ENCODE measurements around the gene USP1.

Gene USP1

GRCh38 chr1:62429581-62429980 is 7.3 kb upstream of the USP1 start:
- no peak for DNase-seq

DNA sequence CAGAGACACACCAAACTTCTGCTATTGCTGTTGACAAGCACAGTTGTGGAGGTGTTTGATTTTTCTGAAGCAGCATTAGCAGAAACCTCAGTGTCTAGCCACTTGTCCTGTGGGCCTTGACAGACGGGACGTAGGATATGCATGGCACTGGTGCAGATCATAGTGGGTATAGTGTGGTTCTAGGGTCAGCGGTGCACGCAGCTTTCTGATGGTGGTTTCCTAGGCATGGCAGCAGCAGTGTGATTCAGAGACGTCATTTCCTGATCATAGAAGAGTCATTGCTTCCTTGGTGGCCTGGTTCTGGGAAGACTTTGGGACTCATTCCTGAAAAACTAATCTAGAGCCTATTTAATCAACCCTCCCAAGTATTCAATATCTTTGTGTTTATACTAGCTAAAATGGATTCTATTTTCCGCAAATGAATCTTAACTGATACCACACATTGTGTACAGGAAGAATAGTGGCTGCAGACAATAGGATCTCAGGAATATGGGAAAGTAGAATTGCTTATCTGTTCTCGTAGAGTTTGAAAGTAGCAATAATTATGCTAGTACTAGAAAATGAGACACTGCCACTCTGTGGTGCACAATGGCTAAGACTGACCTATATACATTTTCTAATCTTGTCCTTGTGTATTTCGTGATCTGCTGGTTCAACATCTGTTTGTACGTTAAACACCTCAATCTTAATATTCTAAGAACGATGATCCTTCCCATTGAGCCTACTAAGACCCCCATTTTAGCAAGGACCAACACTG is 2.8 kb upstream of the USP1 start:
- DNase-seq: no peak

DNA sequence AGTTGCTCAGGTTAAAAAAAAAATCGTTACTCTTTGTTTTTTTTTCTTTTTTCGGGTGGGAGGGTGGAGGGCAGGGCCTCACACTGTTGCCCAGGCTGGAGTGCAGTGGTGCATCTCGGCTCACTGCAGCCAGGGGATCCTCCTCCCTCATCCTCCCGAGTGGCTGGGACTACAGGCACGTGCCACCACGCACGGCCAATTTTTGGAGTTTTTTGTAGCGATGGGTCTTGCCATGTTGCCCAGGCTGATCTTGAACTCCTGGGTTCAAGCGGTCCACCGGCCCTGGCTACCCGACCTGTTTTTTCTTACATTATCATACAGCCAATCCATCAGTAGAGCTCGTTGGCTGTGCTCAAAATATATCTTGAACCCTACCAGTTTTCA is 2.2 kb upstream of the USP1 start:
- no peak for DNase-seq

DNA sequence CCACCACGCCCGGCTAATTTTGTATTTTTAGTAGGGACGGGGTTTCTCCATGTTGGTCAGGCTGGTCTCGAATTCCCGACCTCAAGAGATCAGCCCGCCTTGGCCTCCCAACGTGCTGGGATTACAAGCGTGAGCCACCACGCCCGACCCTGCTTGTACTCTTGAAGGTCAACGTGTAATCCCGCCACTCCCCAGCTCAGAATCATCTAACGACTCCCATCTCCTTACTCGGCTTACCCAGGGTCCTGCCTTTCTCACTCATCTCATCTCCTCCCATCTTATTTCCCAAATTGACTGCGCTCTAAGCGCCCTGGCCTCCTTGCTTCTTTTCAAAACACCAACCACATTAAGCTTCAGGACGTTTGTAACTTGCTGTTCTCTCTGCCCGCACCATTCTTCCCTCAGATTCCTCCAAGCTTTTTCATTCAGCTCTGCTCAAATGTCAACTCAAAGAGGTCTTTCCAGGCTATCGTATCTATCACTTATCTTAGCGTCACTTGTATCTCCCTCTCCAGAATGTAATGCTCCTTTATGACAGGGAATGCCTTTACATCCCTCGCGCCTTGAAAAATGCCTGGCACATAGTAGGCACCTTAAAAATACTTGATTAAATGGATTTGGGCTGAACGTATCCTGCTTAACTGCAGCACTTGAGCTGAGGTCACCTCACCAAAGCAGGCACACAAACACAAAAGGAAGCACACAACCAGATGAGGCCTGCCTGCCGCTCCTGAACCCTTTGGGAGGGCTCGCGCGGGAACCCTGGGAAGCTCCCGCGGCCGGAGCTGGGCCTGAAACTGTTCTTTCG is 1.4 kb upstream of the USP1 start:
- no peak for DNase-seq

- DNase-seq: no peak
These were observed 797 bp upstream of the USP1 start for GRCh38 chr1:62436039-62436465.

- no peak for DNase-seq
These were observed 558 bp downstream of the USP1 start for GRCh38 chr1:62437273-62437940.

- DNase-seq: no peak
These were observed 1.3 kb downstream of the USP1 start for GRCh38 chr1:62438163-62438562.

- DNase-seq: no peak
These were observed 3.0 kb downstream of the USP1 start for GRCh38 chr1:62439652-62440371.

DNA sequence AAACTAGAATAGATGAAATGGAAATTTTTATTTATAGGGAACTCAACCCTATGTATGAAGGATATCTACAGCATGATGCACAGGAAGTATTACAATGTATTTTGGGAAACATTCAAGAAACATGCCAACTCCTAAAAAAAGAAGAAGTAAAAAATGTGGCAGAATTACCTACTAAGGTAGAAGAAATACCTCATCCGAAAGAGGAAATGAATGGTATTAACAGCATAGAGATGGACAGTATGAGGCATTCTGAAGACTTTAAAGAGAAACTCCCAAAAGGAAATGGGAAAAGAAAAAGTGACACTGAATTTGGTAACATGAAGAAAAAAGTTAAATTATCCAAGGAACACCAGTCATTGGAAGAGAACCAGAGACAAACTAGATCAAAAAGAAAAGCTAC is 7.9 kb downstream of the USP1 start:
- DNase-seq: no peak

GRCh38 chr1:62448221-62448933 is 11.5 kb downstream of the USP1 start:
- DNase-seq: no peak

- DNase-seq: no peak
These were observed 13.5 kb downstream of the USP1 start for GRCh38 chr1:62450301-62450700.

- DNase-seq: no peak
These were observed 16.1 kb downstream of the USP1 start for GRCh38 chr1:62452951-62453350.

DNA sequence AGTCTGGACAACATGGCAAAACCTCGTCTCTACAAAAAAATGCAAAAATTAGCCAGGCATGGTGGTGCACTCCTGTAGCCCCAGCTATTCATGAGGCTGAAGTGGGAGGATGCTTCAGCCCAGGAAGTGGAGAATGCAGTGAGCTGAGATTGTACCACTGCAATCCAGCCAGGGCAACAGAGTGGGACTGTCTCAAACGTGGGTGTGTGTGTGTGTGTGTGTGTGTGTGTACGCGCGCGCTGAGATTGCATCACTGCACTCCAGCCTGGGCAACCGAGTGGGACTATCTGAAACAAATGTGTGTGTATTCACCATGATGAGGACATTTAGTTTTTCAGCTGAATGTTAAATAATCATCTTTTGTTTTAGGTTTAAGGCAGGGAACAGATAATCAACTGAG is 21.1 kb downstream of the USP1 start:
- no peak for DNase-seq

DNA sequence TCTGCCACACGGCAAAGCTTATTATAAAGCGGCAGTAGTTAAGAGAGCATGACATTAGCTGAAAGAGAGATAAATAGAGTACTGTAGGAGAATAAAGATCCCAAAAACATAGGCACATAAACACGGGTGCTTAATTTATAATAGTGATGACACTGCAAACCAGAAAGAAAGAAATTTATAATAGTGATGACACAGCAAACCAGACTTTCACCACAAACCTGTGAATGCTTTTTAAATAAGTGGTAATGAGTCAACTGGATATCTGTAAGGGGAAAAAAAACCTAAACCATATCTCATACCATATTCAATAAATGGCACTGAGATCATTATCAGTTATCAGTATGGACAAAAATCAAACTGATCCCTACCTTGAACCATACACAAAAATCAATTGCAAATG is 25.5 kb downstream of the USP1 start:
- no peak for DNase-seq

- no peak for DNase-seq
These were observed 30.2 kb downstream of the USP1 start for GRCh38 chr1:62467092-62467491.

GRCh38 chr1:62476525-62477219 is 39.8 kb downstream of the USP1 start:
- DNase-seq: no peak

DNA sequence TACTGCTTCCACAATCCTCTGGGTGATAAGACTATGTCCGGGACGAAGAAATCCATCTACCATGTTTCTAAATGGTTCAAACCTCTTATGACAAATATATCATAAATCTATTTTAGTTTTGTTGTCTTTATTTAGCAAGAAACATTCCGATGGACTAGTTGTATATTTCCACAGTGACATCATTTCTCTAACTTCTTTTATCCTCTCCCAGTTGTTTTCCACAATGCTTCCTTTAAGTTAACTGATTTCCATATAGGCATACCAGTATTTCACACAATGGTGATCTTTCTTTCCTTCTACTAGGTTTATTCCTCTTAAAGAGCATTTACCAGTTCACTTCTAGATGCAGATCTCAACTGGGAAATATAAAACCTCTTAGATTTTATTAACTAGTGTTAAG is 44.8 kb downstream of the USP1 start:
- DNase-seq: no peak

DNA sequence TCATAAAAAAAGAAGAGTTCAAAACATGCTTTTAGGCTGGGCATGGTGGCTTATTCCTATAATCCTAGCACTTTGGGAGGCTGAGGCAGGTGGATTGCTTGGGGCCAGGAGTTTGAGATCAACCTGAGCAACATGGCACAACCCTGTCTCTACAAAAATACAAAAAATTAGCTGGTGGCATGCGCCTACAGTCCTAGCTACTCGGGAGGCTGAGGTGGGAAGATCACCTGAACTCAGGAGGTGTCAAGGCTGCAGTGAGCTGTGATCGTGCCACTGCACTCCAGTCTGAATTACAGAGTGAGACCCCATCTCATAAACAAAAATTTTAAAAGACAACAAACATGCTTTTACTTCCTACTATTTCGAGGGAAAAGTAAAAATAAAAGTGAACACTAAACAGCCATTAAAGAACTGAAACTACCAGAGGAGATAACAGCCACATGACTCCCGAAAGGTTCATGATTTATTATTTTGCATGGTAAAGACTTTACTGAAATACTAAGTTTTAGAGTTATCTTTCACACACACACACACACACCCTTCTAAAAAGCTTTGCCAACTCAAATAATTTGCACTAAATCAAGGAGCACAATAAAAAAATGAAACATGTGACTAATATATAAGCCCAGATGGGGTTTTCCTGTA is 48.1 kb downstream of the USP1 start:
- DNase-seq: no peak

- DNase-seq: no peak
These were observed 51.1 kb downstream of the USP1 start for GRCh38 chr1:62487956-62488355.

DNA sequence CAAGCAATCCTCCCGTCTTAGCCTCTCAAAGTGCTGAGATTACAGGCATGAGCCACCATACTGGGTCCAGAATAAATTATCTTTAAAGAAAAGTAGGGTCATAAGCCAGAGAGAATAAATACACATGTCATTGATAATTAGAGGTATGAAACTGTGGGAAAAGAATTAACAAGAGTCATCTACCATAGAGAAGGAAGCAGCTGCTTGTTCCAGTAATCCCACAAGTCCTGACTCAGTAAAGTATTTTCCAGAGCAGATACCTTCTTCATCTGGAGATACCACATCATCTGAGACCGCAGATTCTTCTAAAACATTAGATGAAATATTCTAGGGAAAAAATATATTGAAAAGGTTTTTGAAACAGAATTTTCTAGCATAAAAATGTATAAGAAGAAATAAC is 55.7 kb downstream of the USP1 start:
- no peak for DNase-seq

DNA sequence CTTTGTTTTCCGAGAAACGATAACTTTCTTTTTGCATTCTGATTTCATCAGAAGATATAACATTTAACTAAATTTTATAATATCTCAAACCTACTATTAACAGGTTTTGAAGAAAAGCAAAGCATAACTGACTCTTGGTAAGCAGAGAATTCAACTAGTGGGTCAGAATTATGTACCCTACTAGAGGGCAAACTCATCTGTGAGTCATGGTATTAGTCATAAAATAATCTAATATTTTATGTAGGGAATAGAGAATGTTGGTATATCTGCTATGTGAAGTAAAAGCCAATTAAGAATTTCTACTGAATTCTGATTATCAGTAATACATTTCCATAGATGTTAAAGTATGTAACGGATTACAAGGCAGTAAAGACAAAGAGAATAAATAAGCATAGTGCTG is 56.8 kb downstream of the USP1 start:
- no peak for DNase-seq
